IMR-90 (cell line): Measurements from ENCODE around the gene RAB11B. TPM values are rescaled to one million over a fixed set of nuclear protein-coding genes. Genes with fewer than 3 reads are reported as not detected.
"Not testable (repeated sequence)": the region's sequence is repeated elsewhere in the genome, so short reads cannot be mapped to it uniquely, and the experiment has no call there.

ENCODE experiments used
- ATAC-seq: fragments of 200-7000 bp; cut with Tn5 transposase; 2 replicates; pipeline ENCODE4 v1.9.1; 2020; ENCODE audit warnings: low read depth, mild to moderate bottlenecking, moderate library complexity
- BruUV-seq: library from RNA; stranded (reverse); fragments of 400-500 nt; replicated peaks from 2 replicates; lab custom pipeline; 2021; lab: Mats Ljungman, UMichigan
- CTCF ChIA-PET: fragments of 300-600 bp; formaldehyde crosslinking; extraction: SDS; loops from one replicate; lab custom pipeline; 2021; ENCODE audit warnings: antibody characterized with exemption; lab: Yijun Ruan, JAX
- POLR2A ChIA-PET: fragments of 300-600 bp; sonication (Branson Sonifier 250); formaldehyde crosslinking; loops from one replicate; lab custom pipeline; 2022; ENCODE audit warnings: antibody characterized with exemption; ENCODE audit not compliant: unreplicated experiment; lab: Charles Lee
- DNase-seq: peaks from one replicate; pipeline ENCODE4 v3.0.0; 2013
- H2AFZ ChIP-seq: replicated peaks from 2 replicates; pipeline ENCODE3; 2013; ENCODE audit warnings: low read length, mild to moderate bottlenecking; ENCODE audit not compliant: poor library complexity
- H2AK5ac ChIP-seq: 2 replicates; pipeline ENCODE4 v1.6.1; 2013; ENCODE audit warnings: low read depth, low read length, inconsistent platforms
- H2AK9ac ChIP-seq: replicated peaks from 2 replicates; pipeline ENCODE3; 2013; ENCODE audit warnings: mild to moderate bottlenecking, low read depth, low read length, moderate library complexity; ENCODE audit not compliant: poor library complexity
- H2BK120ac ChIP-seq: 2 replicates; pipeline ENCODE4 v1.6.1; 2013; ENCODE audit warnings: low read depth, low read length, inconsistent platforms
- H2BK15ac ChIP-seq: 3 replicates; pipeline ENCODE4 v1.6.1; 2013; ENCODE audit warnings: low read depth, low read length, inconsistent platforms
- H2BK20ac ChIP-seq: 2 replicates; pipeline ENCODE4 v1.6.1; 2013; ENCODE audit warnings: low read depth, mild to moderate bottlenecking, inconsistent platforms, low read length, moderate library complexity
- H2BK5ac ChIP-seq: 2 replicates; pipeline ENCODE4 v1.6.1; 2013; ENCODE audit warnings: mild to moderate bottlenecking, low read depth, low read length, inconsistent platforms; ENCODE audit not compliant: poor library complexity, severe bottlenecking
- H3K14ac ChIP-seq: replicated peaks from 2 replicates; pipeline ENCODE4 v1.6.1; 2013; ENCODE audit warnings: low read depth, low read length, inconsistent platforms
- H3K18ac ChIP-seq: 2 replicates; pipeline ENCODE4 v1.6.1; 2013; ENCODE audit warnings: low read depth, low read length, control low read depth
- H3K23ac ChIP-seq: 2 replicates; pipeline ENCODE4 v1.6.1; 2013; ENCODE audit warnings: low read depth, low read length, inconsistent platforms
- H3K27ac ChIP-seq: 2 replicates; pipeline ENCODE4 v1.5.1; 2013; ENCODE audit warnings: mild to moderate bottlenecking, control low read depth, low read length; ENCODE audit not compliant: insufficient read depth
- H3K27me3 ChIP-seq: 2 replicates; pipeline ENCODE4 v1.6.1; 2013; ENCODE audit warnings: low read length; ENCODE audit not compliant: control insufficient read depth, insufficient read depth
- H3K36me3 ChIP-seq: 2 replicates; pipeline ENCODE4 v1.6.1; 2013; ENCODE audit warnings: low read length, mixed read lengths; ENCODE audit not compliant: control insufficient read depth, insufficient read depth
- H3K4ac ChIP-seq: 2 replicates; pipeline ENCODE4 v1.6.1; 2013; ENCODE audit warnings: low read depth, low read length, inconsistent platforms
- H3K4me1 ChIP-seq: 2 replicates; pipeline ENCODE4 v1.6.1; 2013; ENCODE audit warnings: low read length, mixed read lengths; ENCODE audit not compliant: control insufficient read depth, insufficient read depth
- H3K4me2 ChIP-seq: 2 replicates; pipeline ENCODE4 v1.6.1; 2013; ENCODE audit warnings: low read depth, mild to moderate bottlenecking, control low read depth, low read length, moderate library complexity
- H3K4me3 ChIP-seq: 2 replicates; pipeline ENCODE4 v1.5.1; 2013; ENCODE audit warnings: low read depth, mild to moderate bottlenecking, control low read depth, low read length, moderate library complexity; ENCODE audit not compliant: insufficient read depth
- H3K56ac ChIP-seq: 2 replicates; pipeline ENCODE4 v1.6.1; 2013; ENCODE audit warnings: low read length, inconsistent platforms; ENCODE audit not compliant: insufficient read depth; ENCODE audit errors: extremely low read depth
- H3K79me1 ChIP-seq, 2 experiments: 2 replicates each; pipeline ENCODE4 v1.6.1; 2013; ENCODE audit warnings: low read length in 2 of 2, inconsistent platforms in 1 of 2, low read depth in 1 of 2
- H3K9ac ChIP-seq: 2 replicates; pipeline ENCODE4 v1.6.1; 2013; ENCODE audit warnings: low read depth, low read length, control low read depth
- H3K9me1 ChIP-seq: 2 replicates; pipeline ENCODE4 v1.6.1; 2013; ENCODE audit warnings: low read length, inconsistent platforms; ENCODE audit not compliant: insufficient read depth
- H3K9me3 ChIP-seq: 2 replicates; pipeline ENCODE4 v1.6.1; 2013; ENCODE audit warnings: low read length; ENCODE audit not compliant: control insufficient read depth, insufficient read depth
- H4K20me1 ChIP-seq: 2 replicates; pipeline ENCODE4 v1.6.1; 2013; ENCODE audit warnings: low read length, inconsistent platforms; ENCODE audit not compliant: insufficient read depth
- H4K5ac ChIP-seq: 2 replicates; pipeline ENCODE4 v1.6.1; 2013; ENCODE audit warnings: mild to moderate bottlenecking, low read depth, low read length, control low read depth
- H4K8ac ChIP-seq, 2 experiments: 2 replicates each; pipeline ENCODE4 v1.6.1; 2013; ENCODE audit warnings: low read depth in 2 of 2, low read length in 2 of 2, control low read depth in 1 of 2, inconsistent platforms in 1 of 2
- H4K91ac ChIP-seq: 2 replicates; pipeline ENCODE4 v1.6.1; 2013; ENCODE audit warnings: low read depth, low read length, inconsistent platforms; ENCODE audit not compliant: insufficient read depth
- CEBPB ChIP-seq: IDR thresholded peaks from 2 replicates; pipeline ENCODE4 v1.6.1; 2012; ENCODE audit warnings: low read depth, low read length, improper control_type of control experiment
- CHD1 ChIP-seq: IDR thresholded peaks from 2 replicates; pipeline ENCODE4 v1.6.1; 2012; ENCODE audit warnings: low read depth, low read length, improper control_type of control experiment
- RCOR1 ChIP-seq: IDR thresholded peaks from 2 replicates; pipeline ENCODE4 v1.6.1; 2012; ENCODE audit warnings: mild to moderate bottlenecking, low read length, improper control_type of control experiment; ENCODE audit not compliant: insufficient replicate concordance
- WGBS, 2 experiments: methylation state at CpG; one replicate each; pipeline versions ENCODE4 v1.1.5 to v1.1.7; 2013; ENCODE audit warnings: missing lambda C conversion rate in 2 of 2; ENCODE audit not compliant: insufficient read length in 1 of 2; ENCODE audit errors: extremely low coverage in 2 of 2; 5-methylcytosine and 5-hydroxymethylcytosine counted together
- dilution Hi-C: fragments of 300-500 bp; cut with HindIII; formaldehyde crosslinking; loops from one replicate; pipeline ENCODE4 v1.14.3; 2018; ENCODE audit warnings: low sequenced_read_pairs; ENCODE audit not compliant: unreplicated experiment
- in situ Hi-C: fragments of 300-500 bp; cut with MboI; formaldehyde crosslinking; loops from 3 replicates; pipeline ENCODE4 v1.14.3; 2019; ENCODE audit warnings: low sequenced_read_pairs, inconsistent platforms, mixed read lengths
- intact Hi-C: fragments of 100-400 bp; cut with micrococcal nuclease; formaldehyde crosslinking; loops from 2 replicates; pipeline ENCODE4 v1.10.0; 2022
- polyA plus RNA-seq, 3 experiments: library from polyadenylated mRNA; depleted of rRNA; stranded (reverse); fragments of >200 nt; gene quantifications; 2 replicates each; pipeline ENCODE4 v1.2.3, GENCODE V29; 2012; ENCODE audit warnings: low replicate concordance in 1 of 3
- total RNA-seq: library from RNA; depleted of rRNA; stranded (reverse); fragments of >200 nt; gene quantifications from 2 replicates; pipeline ENCODE4 v1.2.3, GENCODE V29; 2012

Gene RAB11B
- total and polyA plus RNA-seq, 2 of the 4 experiments (the other 2 are of a cell fraction): 8.2 to 117 TPM

DNA sequence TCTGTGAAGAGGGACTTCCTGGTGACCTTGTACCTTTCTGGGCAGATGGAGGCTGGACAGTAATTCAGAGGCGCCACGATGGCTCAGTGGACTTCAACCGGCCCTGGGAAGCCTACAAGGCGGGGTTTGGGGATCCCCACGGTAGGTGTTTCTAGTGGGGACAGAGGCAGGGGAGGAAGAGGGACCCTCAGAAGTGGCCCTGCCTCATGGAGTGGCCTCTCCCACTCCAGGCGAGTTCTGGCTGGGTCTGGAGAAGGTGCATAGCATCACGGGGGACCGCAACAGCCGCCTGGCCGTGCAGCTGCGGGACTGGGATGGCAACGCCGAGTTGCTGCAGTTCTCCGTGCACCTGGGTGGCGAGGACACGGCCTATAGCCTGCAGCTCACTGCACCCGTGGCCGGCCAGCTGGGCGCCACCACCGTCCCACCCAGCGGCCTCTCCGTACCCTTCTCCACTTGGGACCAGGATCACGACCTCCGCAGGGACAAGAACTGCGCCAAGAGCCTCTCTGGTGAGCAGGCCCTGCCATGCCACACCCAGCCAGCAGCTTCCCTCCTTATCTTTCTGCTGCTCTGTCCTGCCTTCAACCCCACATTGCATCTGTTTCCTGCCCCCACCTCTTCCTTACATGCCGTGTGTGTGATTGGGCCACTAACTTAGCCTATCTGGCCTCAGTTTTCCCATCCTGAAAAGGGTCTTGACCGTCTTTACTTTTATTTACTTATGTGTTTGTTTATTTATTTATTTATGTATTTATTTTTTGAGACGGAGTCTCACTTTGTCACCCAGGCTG lies 19.0 kb upstream of the RAB11B start (continued):
- no peak for TF ChIP-seq RCOR1

DNA sequence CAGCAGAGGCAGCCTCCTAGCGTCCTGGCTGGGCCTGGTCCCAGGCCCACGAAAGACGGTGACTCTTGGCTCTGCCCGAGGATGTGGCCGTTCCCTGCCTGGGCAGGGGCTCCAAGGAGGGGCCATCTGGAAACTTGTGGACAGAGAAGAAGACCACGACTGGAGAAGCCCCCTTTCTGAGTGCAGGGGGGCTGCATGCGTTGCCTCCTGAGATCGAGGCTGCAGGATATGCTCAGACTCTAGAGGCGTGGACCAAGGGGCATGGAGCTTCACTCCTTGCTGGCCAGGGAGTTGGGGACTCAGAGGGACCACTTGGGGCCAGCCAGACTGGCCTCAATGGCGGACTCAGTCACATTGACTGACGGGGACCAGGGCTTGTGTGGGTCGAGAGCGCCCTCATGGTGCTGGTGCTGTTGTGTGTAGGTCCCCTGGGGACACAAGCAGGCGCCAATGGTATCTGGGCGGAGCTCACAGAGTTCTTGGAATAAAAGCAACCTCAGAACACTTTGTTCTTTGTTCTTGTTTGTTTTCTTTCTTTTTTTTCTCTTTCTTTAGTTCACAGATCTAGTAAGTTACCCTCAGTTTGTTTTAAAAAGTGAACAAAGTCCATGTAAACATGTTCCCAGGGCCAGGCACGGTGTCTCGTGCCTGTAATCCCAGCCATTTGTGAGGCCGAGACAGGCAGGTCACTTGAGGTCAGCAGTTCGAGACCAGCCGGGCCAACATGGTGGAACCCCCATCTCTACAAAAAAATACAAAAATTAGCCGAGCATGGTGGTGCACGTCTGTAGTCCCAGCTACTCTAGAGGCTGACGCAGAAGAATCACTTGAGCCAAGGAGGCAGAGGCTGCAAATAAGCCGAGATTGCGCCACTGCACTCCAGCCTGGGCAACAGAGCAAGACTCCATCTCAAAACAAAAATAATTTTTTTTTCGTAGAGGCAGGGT lies 16.0 kb upstream of the RAB11B start:
- no peak overlapping the region for H4K8ac ChIP-seq
- H3K36me3 ChIP-seq: peaks cover 21% of the 10 kb centered on the region
- H2BK120ac ChIP-seq: no peak overlapping the region
- ChIA-PET POLR2A (no interaction called here), CTCF (no interaction called here)
- H3K27me3 ChIP-seq: no peaks in the 10 kb centered on the region
- intact Hi-C loops (no loop called here), dilution Hi-C loops (no loop called here), in situ Hi-C loops (no loop called here)
- no peak overlapping the region for H2AK5ac ChIP-seq
- DNase-seq (no peak), ATAC-seq (no peak)
- H3K4me2 ChIP-seq: no peak overlapping the region
- no peaks in the 10 kb centered on the region for H3K9me1 ChIP-seq
- no peak overlapping the region for H3K14ac ChIP-seq
- H2AK9ac ChIP-seq: no peak overlapping the region
- no peak overlapping the region for H2BK20ac ChIP-seq
- peaks cover 0 to 9% of the 10 kb centered on the region in 2 experiments; a peak in 2 of 4 replicates for H3K79me1 ChIP-seq
- BruUV-seq: no TSS peak
- no peak overlapping the region for H2AFZ ChIP-seq
- no peak overlapping the region for H3K56ac ChIP-seq
- H3K4me1 ChIP-seq: peaks cover 7% of the 10 kb centered on the region; the same call in 1 of the 2 replicates
- no peak overlapping the region for H3K18ac ChIP-seq
- H2BK15ac ChIP-seq: no peak overlapping the region
- H3K4ac ChIP-seq: no peak overlapping the region
- no peak overlapping the region for H3K4me3 ChIP-seq
- H2BK5ac ChIP-seq: no peak overlapping the region
- WGBS, 2 experiments: 99% methylated on average over 8 of the region's 26 CpGs; no CpG with 5 or more reads in 1 of the 2 experiments
- H4K5ac ChIP-seq: no peak overlapping the region
- no peaks in the 10 kb centered on the region for H3K9me3 ChIP-seq
- H4K91ac ChIP-seq: no peak overlapping the region
- no peak overlapping the region for H3K27ac ChIP-seq
- no peaks in the 10 kb centered on the region; the same call in 1 of the 2 replicates for H4K20me1 ChIP-seq
- H3K23ac ChIP-seq: no peak overlapping the region
- no peak for TF ChIP-seq CHD1
- TF ChIP-seq CEBPB: 0 out of 2 replicates have a peak, but pooled peaks have one; percentile 1
- no peak overlapping the region for H3K9ac ChIP-seq

DNA sequence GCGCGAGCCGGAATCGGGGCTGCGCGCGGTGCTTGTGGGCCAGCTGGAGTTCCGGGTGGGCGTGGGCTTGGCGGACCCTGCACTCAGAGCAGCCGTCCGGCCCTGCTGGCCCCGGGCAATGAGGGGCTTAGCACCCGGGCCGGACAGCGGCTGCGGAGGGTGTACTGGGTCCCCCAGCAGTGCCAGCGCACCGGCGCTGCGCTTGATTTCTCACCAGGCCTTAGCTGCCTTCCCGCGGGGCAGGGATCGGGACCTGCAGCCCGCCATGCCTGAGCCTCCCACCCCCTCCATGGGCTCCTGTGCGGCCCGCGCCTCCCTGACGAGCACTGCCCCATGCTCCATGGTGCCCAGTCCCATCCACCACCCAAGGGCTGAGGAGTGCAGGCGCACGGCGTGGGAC lies 14.4 kb upstream of the RAB11B start:
- H3K79me1 ChIP-seq, H3K27me3 ChIP-seq, H2AFZ ChIP-seq, H4K8ac ChIP-seq, H2BK5ac ChIP-seq, ATAC-seq, H3K56ac ChIP-seq, intact Hi-C loops, dilution Hi-C loops, H3K4me2 ChIP-seq, H3K18ac ChIP-seq, H2BK120ac ChIP-seq, CTCF ChIA-PET, H4K91ac ChIP-seq, H2AK5ac ChIP-seq, H4K20me1 ChIP-seq, H3K9me1 ChIP-seq, DNase-seq, H3K23ac ChIP-seq, H3K4me3 ChIP-seq, POLR2A ChIA-PET, H3K4ac ChIP-seq, H2AK9ac ChIP-seq, H2BK20ac ChIP-seq, H2BK15ac ChIP-seq, BruUV-seq, H3K9ac ChIP-seq, H3K14ac ChIP-seq, H3K9me3 ChIP-seq, H3K27ac ChIP-seq, in situ Hi-C loops, H3K4me1 ChIP-seq, H4K5ac ChIP-seq: not testable (repeated sequence)
- 96% methylated on average over 20 of the region's 32 CpGs; no CpG with 5 or more reads in 1 of the 2 experiments for WGBS, 2 experiments
- peaks cover 18% of the 10 kb centered on the region for H3K36me3 ChIP-seq
